ENCODE measurements around the gene ASCC3.

GRCh38 chr6:100775667-100776066 lies 105.5 kb downstream of the ASCC3 start:
- TF ChIP-seq CTCF (IDR thresholded peaks at IDR 0.05), result no peak
- TF ChIP-seq EP300 (IDR thresholded peaks at IDR 0.05), result no peak
